GM23248 (cell line): ENCODE data around the gene NRP1.

Experiments
- EZH2 ChIP-seq: fragments of 200-600 bp; sonication (generic); IDR thresholded peaks from 2 replicates; pipeline ENCODE4 v1.6.1; 2018; ENCODE audit warnings: antibody characterized with exemption, mild to moderate bottlenecking; ENCODE audit not compliant: insufficient read depth, poor library complexity, severe bottlenecking
- EZH2phosphoT487 ChIP-seq: fragments of 200-600 bp; sonication (generic); IDR thresholded peaks from 2 replicates; pipeline ENCODE4 v1.6.1; 2018; ENCODE audit warnings: antibody characterized with exemption, moderate library complexity, mild to moderate bottlenecking, low read depth; ENCODE audit not compliant: insufficient read depth

DNA sequence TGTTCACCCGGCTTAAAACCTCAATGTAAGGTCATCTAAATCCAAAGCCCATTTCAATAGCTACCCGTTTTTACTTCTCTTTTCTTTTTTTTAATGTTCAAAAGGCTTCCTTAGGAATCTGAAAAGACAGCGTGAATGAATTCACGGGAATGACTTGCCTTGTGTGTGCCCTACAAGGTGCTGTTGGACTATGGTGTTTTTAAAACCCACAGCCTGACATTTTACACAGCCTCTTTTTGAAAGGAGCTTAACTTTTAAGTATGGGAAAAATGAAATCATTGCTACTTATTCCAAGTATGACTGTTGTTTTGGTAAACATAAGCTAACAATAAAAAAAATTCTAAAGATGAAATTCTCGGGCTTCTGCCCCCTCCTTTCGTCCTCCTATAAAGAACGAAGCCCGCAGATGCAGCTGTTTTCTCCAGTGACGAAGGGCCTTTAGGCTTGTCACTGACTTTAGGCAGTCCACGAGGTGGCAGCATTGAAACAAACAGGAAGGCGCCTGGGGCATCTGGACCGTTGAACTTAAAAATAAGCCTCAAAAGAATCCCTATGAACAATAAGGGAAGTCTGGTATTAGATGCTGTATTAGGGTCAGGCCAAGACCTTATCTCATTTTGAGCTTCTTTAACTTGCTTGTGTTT lies 141.3 kb downstream of the NRP1 start:
- no peak for TF ChIP-seq EZH2phosphoT487
- no peak for TF ChIP-seq EZH2
